NT2/D1 (cell line): ENCODE results near the gene ARMCX4.

Source experiments
- YY1 ChIP-seq: IDR thresholded peaks from 2 replicates; pipeline ENCODE4 v1.6.1; 2011; ENCODE audit not compliant: insufficient read length, insufficient read depth
- ZNF274 ChIP-seq: IDR thresholded peaks from 2 replicates; pipeline ENCODE4 v1.6.1; 2011; ENCODE audit warnings: mild to moderate bottlenecking, low read depth, low read length

- TF ChIP-seq YY1 (no peak), ZNF274 (no peak)
Measured at GRCh38 chrX:101462892-101463291, 22.4 kb upstream of the ARMCX4 start.
